ENCODE results near the gene EML6.

The EML6 gene

DNA sequence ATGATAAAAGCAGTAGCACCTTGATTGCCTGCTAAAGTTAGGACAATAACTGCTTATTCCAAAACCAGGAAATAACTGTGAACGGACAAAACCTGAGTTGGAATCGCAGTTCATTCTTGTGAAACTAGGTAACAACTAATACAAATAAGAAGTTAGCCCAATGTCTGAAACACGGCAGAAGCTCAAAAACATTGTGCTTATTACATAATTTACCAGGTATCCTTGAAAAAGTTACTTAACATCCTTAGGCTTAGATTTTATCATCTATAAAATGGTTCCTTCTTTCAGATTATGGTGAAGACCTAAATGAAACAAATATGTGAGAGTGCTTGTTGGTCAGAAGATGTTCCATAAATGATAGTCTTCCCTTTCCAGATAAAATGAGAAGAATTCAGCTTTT, 294.4 kb downstream of the EML6 start:
- H3K9me3 ChIP-seq (ENCODE audit: low read length) = peaks cover 9% of the 10 kb centered on the region
- peaks cover 10% of the 10 kb centered on the region for H3K4me1 ChIP-seq (ENCODE audit: insufficient read depth, low read length)
- no peaks in the 10 kb centered on the region for H3K27me3 ChIP-seq (ENCODE audit: insufficient read depth, low read length)
- no peak overlapping the region for H3K4me3 ChIP-seq (ENCODE audit: low read length)
- H2AFZ ChIP-seq (ENCODE audit: low read depth, low read length) = no peak overlapping the region
- peaks cover 61% of the 10 kb centered on the region for H3K36me3 ChIP-seq (ENCODE audit: insufficient read depth, low read length)

DNA sequence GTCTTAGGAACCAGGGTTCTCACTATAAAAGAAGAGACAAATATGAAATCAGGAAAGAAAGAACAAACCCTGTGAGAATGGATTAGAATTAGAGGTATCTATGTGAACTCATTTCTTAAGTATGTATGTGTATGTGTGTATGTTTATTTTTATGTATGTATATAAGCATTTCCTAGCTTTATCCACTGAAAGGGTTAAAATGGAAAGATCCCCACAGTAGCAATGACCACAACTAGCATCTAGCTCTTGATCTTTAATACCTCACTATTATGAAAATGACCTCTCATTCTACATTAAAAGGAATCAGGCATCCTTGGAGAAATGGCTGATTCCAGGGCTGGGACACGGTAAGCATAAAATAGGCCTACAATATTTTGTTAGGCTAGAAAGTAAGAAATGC, 295.2 kb downstream of the EML6 start:
- Histone ChIP-seq H3K4me1 (ENCODE audit: insufficient read depth, low read length) (peaks cover 3% of the 10 kb centered on the region), H2AFZ (ENCODE audit: low read depth, low read length) (no peak overlapping the region), H3K9me3 (ENCODE audit: low read length) (peaks cover 9% of the 10 kb centered on the region), H3K27me3 (ENCODE audit: insufficient read depth, low read length) (no peaks in the 10 kb centered on the region), H3K36me3 (ENCODE audit: insufficient read depth, low read length) (peaks cover 62% of the 10 kb centered on the region), H3K4me3 (ENCODE audit: low read length) (no peak overlapping the region)

DNA sequence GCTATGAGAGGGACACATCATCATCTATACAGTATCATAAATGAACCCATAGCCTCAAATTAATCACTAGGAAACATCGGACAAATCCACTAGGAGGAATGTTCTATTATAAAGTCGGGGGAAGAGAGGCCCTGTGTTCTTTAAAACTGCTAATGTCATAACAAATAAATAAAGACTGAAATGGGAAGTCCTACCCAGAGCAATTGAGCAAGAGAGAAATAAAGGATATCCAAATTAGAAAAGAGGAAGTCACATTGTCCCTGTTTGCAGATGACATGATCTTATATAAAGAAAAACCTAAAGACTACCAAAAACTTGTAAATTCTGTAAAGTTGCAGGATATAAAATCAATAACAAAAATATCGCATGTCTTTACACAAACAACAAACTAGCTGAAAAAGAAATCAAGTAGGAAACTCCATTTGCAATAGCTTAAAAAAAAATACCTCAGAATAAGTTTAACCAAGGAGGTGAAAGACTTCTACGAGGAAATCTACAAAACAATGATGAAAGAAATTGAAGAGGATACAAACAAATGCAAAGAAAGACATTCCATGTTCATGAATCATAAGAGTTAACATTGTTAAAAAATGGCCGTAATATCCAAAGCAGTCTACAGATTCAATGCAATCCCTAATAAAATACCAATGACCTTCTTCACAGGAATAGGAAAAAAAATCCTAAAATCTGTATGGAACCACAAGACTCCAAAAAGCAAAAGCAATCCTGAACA, 296.2 kb downstream of the EML6 start:
- Histone ChIP-seq H3K4me3 (ENCODE audit: low read length) (no peak overlapping the region), H3K4me1 (ENCODE audit: insufficient read depth, low read length) (no peaks in the 10 kb centered on the region), H3K9me3 (ENCODE audit: low read length) (peaks cover 9% of the 10 kb centered on the region), H3K36me3 (ENCODE audit: insufficient read depth, low read length) (peaks cover 70% of the 10 kb centered on the region), H2AFZ (ENCODE audit: low read depth, low read length) (no peak overlapping the region), H3K27me3 (ENCODE audit: insufficient read depth, low read length) (no peaks in the 10 kb centered on the region)

Measured in neuron (in vitro differentiated cells).